Right lobe of liver (tissue), 6 donors: ENCODE data around the gene ADAMTS14. TPM values are rescaled to one million over a fixed set of nuclear protein-coding genes. Genes with fewer than 3 reads are reported as not detected.
A peak's percentile ranks its signal among the peaks of the same experiment; 100 is the strongest.

Experiments used
- ATAC-seq, 4 donors: fragments of 200-7000 bp; cut with Tn5 transposase; one replicate each; pipeline ENCODE4 v1.9.1; 2020; ENCODE audit warnings: mild to moderate bottlenecking in 4 of 4, moderate library complexity in 4 of 4
- DNase-seq, 3 donors: peaks; one replicate each; pipeline ENCODE4 v3.0.0-alpha.2; 2020
- H3K27ac ChIP-seq, 3 donors: fragments of 200-600 bp; one replicate each; pipeline ENCODE4 v1.8.0; 2022
- H3K27me3 ChIP-seq, 2 donors: fragments of 200-600 bp; one replicate each; pipeline ENCODE4 v1.8.0; 2022
- H3K36me3 ChIP-seq, 4 donors: fragments of 200-600 bp; sonication (generic) in 1 of 4; one replicate each; pipeline versions ENCODE4 v1.5.1 to v1.8.0; 2017 to 2022; ENCODE audit warnings: control low read depth in 1 of 4
- H3K4me1 ChIP-seq, 4 donors: fragments of 200-600 bp; sonication (generic) in 1 of 4; one replicate each; pipeline versions ENCODE4 v1.5.1 to v1.8.0; 2017 to 2022; ENCODE audit warnings: control low read depth in 1 of 4
- H3K4me3 ChIP-seq, 3 donors: fragments of 200-600 bp; one replicate each; pipeline ENCODE4 v1.8.0; 2022
- H3K9me3 ChIP-seq, 4 donors: fragments of 200-600 bp; sonication (generic) in 1 of 4; one replicate each; pipeline versions ENCODE4 v1.5.1 to v1.8.0; 2017 to 2022; ENCODE audit warnings: control low read depth in 1 of 4
- CTCF ChIP-seq, 4 donors: fragments of 200-600 bp in 3 of 4; fragments of 450-650 bp in 1 of 4; IDR thresholded peaks; one replicate each; pipeline versions ENCODE4 v1.5.1 to v1.8.0; 2016 to 2022; ENCODE audit warnings: antibody characterized with exemption in 4 of 4, mild to moderate bottlenecking in 2 of 4
- POLR2A ChIP-seq: fragments of 450-650 bp; IDR thresholded peaks from one replicate; pipeline ENCODE4 v1.6.1; 2017; ENCODE audit warnings: antibody characterized with exemption, mild to moderate bottlenecking
- WGBS: methylation state at CpG from one replicate; pipeline ENCODE4 v1.1.6; 2018; ENCODE audit warnings: low coverage, low lambda C conversion rate; ENCODE audit not compliant: insufficient coverage; ENCODE audit errors: missing lambda C conversion rate; 5-methylcytosine and 5-hydroxymethylcytosine counted together
- intact Hi-C, 2 donors: fragments of 100-400 bp; cut with DNase I; formaldehyde crosslinking; loops; one replicate each; pipeline versions ENCODE4 v1.11.2 to v1.14.1; 2022
- total RNA-seq, 6 experiments: library from RNA; depleted of rRNA in 2 of 6; stranded (reverse); fragments of >200 nt in 2 of 6; fragmentation: NEBNext Ultra II Directional in 3 of 6; extraction: Animal tissue kit (Norgen Biotek cat#: 25700) in 3 of 6; gene quantifications; one replicate each; pipeline versions ENCODE4 v1.1.0 to v1.2.4, GENCODE V29; 2016 to 2023
- donor health status: DM: no; HTN: yes; CAD: no.
- donor health status: DM: no; HTN: no; CAD: no.
- donor health status: DM: no; HTN: no; CAD: no.
- donor health status: DM: no; HTN: yes; CAD: no.
- donor health status: DM: no; HTN: yes; CAD: no.

Gene ADAMTS14
- total RNA-seq, 6 experiments from 2014 or later, result 0.06 to 0.18 (median 0.11) TPM

GRCh38 chr10:70753841-70754621 is 81.7 kb downstream of the ADAMTS14 start:
- Histone ChIP-seq H3K27me3 (no peaks in the 10 kb centered on the region), H3K4me1 (no peaks in the 10 kb centered on the region), H3K27ac (no peak overlapping the region), H3K9me3 (no peaks in the 10 kb centered on the region), H3K4me3 (no peak overlapping the region), H3K36me3 (no peaks in the 10 kb centered on the region)
- DNase-seq (no peak), ATAC-seq (no peak)
- intact Hi-C loops, result loop anchor here (5.0 to 10.0 kb wide), 2 partner anchors 202 to 289 kb away; no protein-coding TSS in a partner anchor
- TF ChIP-seq CTCF (IDR thresholded peaks at IDR 0.05) (no peak), POLR2A (no peak)
- WGBS, result 38% methylated on average over 5 of the region's 15 CpGs

GRCh38 chr10:70756700-70757360 is 84.5 kb downstream of the ADAMTS14 start:
- H3K27ac ChIP-seq, result no peak overlapping the region
- WGBS, result 46% methylated on average over 3 of the region's 8 CpGs
- H3K4me3 ChIP-seq, result no peak overlapping the region
- ATAC-seq (no peak), DNase-seq (no peak)
- no peaks in the 10 kb centered on the region for H3K36me3 ChIP-seq
- no peak for TF ChIP-seq CTCF (IDR thresholded peaks at IDR 0.05)
- TF ChIP-seq POLR2A, result no peak
- intact Hi-C loops, result loop anchor here in 1 of 2 donors (5.0 to 10.0 kb wide), 2 partner anchors 205 to 292 kb away; no protein-coding TSS in a partner anchor
- no peaks in the 10 kb centered on the region for H3K27me3 ChIP-seq
- H3K9me3 ChIP-seq, result no peaks in the 10 kb centered on the region
- H3K4me1 ChIP-seq, result peaks cover 0 to 1% (median 0%) of the 10 kb centered on the region in 4 donors

DNA sequence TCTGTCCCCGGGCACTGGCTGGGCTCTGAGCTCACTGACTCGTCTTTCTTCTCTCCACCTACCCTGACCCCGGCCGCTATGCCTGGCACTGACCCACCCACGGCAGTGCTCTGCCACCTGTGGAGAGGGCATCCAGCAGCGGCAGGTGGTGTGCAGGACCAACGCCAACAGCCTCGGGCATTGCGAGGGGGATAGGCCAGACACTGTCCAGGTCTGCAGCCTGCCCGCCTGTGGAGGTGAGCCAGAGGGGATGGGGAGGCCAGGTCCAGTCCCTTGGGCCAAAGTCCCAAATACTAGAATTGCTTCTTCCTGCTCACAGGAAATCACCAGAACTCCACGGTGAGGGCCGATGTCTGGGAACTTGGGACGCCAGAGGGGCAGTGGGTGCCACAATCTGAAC is 85.5 kb downstream of the ADAMTS14 start:
- ATAC-seq, result no peak
- WGBS, result 55% methylated on average over 2 of the region's 13 CpGs
- no peak for DNase-seq
- Histone ChIP-seq H3K27me3 (no peaks in the 10 kb centered on the region), H3K27ac (no peak overlapping the region), H3K4me3 (no peak overlapping the region), H3K9me3 (no peaks in the 10 kb centered on the region), H3K36me3 (no peaks in the 10 kb centered on the region), H3K4me1 (peaks cover 0 to 11% (median 0%) of the 10 kb centered on the region in 4 donors)
- no peak for TF ChIP-seq POLR2A
- no peak for TF ChIP-seq CTCF (IDR thresholded peaks at IDR 0.05)
- intact Hi-C loops, result loop anchor here in 1 of 2 donors (5.0 to 10.0 kb wide), 2 partner anchors 206 to 293 kb away; no protein-coding TSS in a partner anchor

DNA sequence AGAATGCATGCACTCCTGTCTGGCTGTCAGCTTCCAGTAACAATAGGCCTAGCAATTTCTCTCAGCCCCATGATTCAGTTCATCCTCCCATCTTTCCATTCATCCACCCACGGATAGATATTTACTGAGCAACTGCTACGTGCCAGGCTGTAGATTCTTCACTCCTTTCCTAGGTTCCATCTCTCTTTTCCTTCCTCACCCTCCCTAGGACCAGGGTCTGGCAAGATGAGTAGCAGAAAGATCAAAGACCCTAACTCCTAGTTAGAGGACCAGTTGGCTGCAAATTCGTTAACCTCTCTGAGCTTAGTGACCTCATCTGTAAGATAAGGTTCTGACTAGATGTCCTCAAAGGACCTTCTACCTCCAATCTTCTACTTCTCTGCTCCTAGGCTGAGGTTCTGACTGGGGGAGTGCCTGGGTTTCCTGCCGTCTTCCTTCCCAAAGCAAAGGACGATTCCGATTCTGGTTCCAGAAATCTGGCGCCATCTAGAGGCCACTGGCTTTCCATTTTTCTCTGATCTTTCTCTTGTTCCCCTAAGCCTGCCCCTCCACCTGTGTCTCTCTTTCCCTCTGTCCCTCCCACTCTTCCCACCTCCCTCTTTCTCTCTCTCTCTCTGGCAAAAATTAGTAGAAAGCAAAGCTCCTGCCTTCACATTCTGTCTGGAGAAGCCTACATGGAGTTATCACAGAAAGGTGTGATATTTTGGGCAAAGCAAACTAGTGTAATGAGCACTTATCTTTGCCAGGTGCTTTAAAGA is 86.6 kb downstream of the ADAMTS14 start:
- ATAC-seq (peak; percentile 49 to 76 (median 67)), DNase-seq (peak in 2 of 3 donors; percentile 49 to 66)
- H3K4me3 ChIP-seq, result no peak overlapping the region
- no peak overlapping the region for H3K27ac ChIP-seq
- TF ChIP-seq CTCF (IDR thresholded peaks at IDR 0.05) (peak; percentile 56 to 82 (median 64)), POLR2A (no peak)
- no peaks in the 10 kb centered on the region for H3K27me3 ChIP-seq
- no peaks in the 10 kb centered on the region for H3K36me3 ChIP-seq
- no peaks in the 10 kb centered on the region for H3K9me3 ChIP-seq
- intact Hi-C loops, result loop anchor here in 1 of 2 donors (5.0 to 10.0 kb wide), 2 partner anchors 207 to 294 kb away; no protein-coding TSS in a partner anchor
- H3K4me1 ChIP-seq, result peaks cover 0 to 14% (median 0%) of the 10 kb centered on the region in 4 donors
- WGBS, result 30% methylated on average over 7 of the region's 7 CpGs
